Astrocyte (in vitro differentiated cells and primary cell): ENCODE data around the gene LAMB4. TPM values are rescaled to one million over a fixed set of nuclear protein-coding genes. Genes with fewer than 3 reads are reported as not detected.
A peak's percentile ranks its signal among the peaks of the same experiment; 100 is the strongest.

Experiments
- DNase-seq: peaks from one replicate; pipeline ENCODE4 v3.0.0-alpha.2; 2010; ENCODE audit warnings: low read depth
- FAIRE-seq: peaks from 2 replicates; lab custom pipeline; 2011; peaks lifted over from hg19 to GRCh38; lab: Jason Lieb, UNC
- H2AFZ ChIP-seq: 2 replicates; pipeline ENCODE4 v1.6.0; 2012; ENCODE audit warnings: low read depth, low read length, inconsistent platforms
- H3K27ac ChIP-seq: 2 replicates; pipeline ENCODE4 v1.5.1; 2011; ENCODE audit warnings: low read depth, low read length, inconsistent platforms
- H3K27me3 ChIP-seq: 2 replicates; pipeline ENCODE4 v1.6.0; 2011; ENCODE audit warnings: low read length, inconsistent platforms; ENCODE audit not compliant: insufficient read depth
- H3K36me3 ChIP-seq: 2 replicates; pipeline ENCODE4 v1.5.1; 2011; ENCODE audit warnings: low read length, inconsistent platforms; ENCODE audit not compliant: insufficient read depth
- H3K4me1 ChIP-seq: 2 replicates; pipeline ENCODE4 v1.5.1; 2011; ENCODE audit warnings: low read length, inconsistent platforms; ENCODE audit not compliant: insufficient read depth
- H3K4me2 ChIP-seq: 2 replicates; pipeline ENCODE4 v1.6.0; 2012; ENCODE audit warnings: low read length, inconsistent platforms
- H3K4me3 ChIP-seq: 2 replicates; pipeline ENCODE4 v1.5.1; 2011; ENCODE audit warnings: low read depth, mild to moderate bottlenecking, low read length, inconsistent platforms; ENCODE audit not compliant: insufficient read depth
- H3K79me2 ChIP-seq: 2 replicates; pipeline ENCODE4 v1.6.0; 2012; ENCODE audit warnings: mild to moderate bottlenecking, low read length, inconsistent platforms; ENCODE audit not compliant: insufficient read depth
- H3K9ac ChIP-seq: 2 replicates; pipeline ENCODE4 v1.6.0; 2012; ENCODE audit warnings: mild to moderate bottlenecking, low read length, inconsistent platforms
- H3K9me3 ChIP-seq: 2 replicates; pipeline ENCODE4 v1.5.1; 2012; ENCODE audit warnings: low read depth, mild to moderate bottlenecking, low read length, inconsistent platforms; ENCODE audit not compliant: insufficient read depth
- H4K20me1 ChIP-seq: 2 replicates; pipeline ENCODE4 v1.6.0; 2012; ENCODE audit warnings: low read length, inconsistent platforms; ENCODE audit not compliant: insufficient read depth
- H3K27ac Mint-ChIP-seq: one replicate; pipeline ENCODE4 v1.8.0; 2021; ENCODE audit warnings: mild to moderate bottlenecking, mixed read lengths; ENCODE audit not compliant: unreplicated experiment
- H3K27me3 Mint-ChIP-seq: one replicate; pipeline ENCODE4 v1.8.0; 2021; ENCODE audit warnings: low read depth, mixed read lengths; ENCODE audit not compliant: unreplicated experiment
- H3K36me3 Mint-ChIP-seq: one replicate; pipeline ENCODE4 v1.8.0; 2021; ENCODE audit warnings: low read depth, mixed read lengths; ENCODE audit not compliant: unreplicated experiment
- H3K4me1 Mint-ChIP-seq: one replicate; pipeline ENCODE4 v1.8.0; 2021; ENCODE audit warnings: low read depth, mixed read lengths; ENCODE audit not compliant: unreplicated experiment
- H3K4me3 Mint-ChIP-seq: one replicate; pipeline ENCODE4 v1.8.0; 2021; ENCODE audit warnings: mild to moderate bottlenecking, moderate library complexity, mixed read lengths; ENCODE audit not compliant: unreplicated experiment
- H3K9me3 Mint-ChIP-seq: one replicate; pipeline ENCODE4 v1.8.0; 2021; ENCODE audit warnings: mild to moderate bottlenecking, mixed read lengths; ENCODE audit not compliant: unreplicated experiment
- EZH2 ChIP-seq: IDR thresholded peaks from 2 replicates; pipeline ENCODE4 v1.6.1; 2012; ENCODE audit warnings: mild to moderate bottlenecking, low read length, inconsistent platforms; ENCODE audit not compliant: insufficient read depth
- total RNA-seq: library from RNA; stranded (reverse); gene quantifications from 2 replicates; pipeline ENCODE4 v1.2.1, GENCODE V29; 2021
- TF ChIP-seq, protein P1 (sequence below): IDR thresholded peaks from 2 replicates; pipeline ENCODE4 v1.5.1; 2011; ENCODE audit warnings: low read depth, mild to moderate bottlenecking, inconsistent platforms, low read length, moderate library complexity; ENCODE audit not compliant: insufficient read depth

Gene LAMB4
- total RNA-seq, 1 donor from 2014 or later: 0.16 TPM

- Mint-ChIP-seq H3K27ac (no peak overlapping the region), H3K9me3 (no peaks in the 10 kb centered on the region), H3K4me1 (peaks cover 33% of the 10 kb centered on the region)
Observed at GRCh38 chr7:108027239-108027638, 102.9 kb downstream of the LAMB4 start.

GRCh38 chr7:108026647-108027046 lies 103.5 kb downstream of the LAMB4 start:
- Mint-ChIP-seq H3K9me3 (no peaks in the 10 kb centered on the region), H3K27me3 (no peaks in the 10 kb centered on the region), H3K4me3 (no peak overlapping the region), H3K27ac (no peak overlapping the region), H3K4me1 (peaks cover 33% of the 10 kb centered on the region), H3K36me3 (no peaks in the 10 kb centered on the region)
- Histone ChIP-seq H4K20me1 (no peaks in the 10 kb centered on the region), H3K79me2 (no peaks in the 10 kb centered on the region), H3K27ac (no peak overlapping the region), H3K4me3 (no peak overlapping the region), H3K27me3 (no peaks in the 10 kb centered on the region), H3K4me2 (no peak overlapping the region), H3K4me1 (peaks cover 21% of the 10 kb centered on the region), H2AFZ (peak overlapping the region; percentile 1), H3K9me3 (no peaks in the 10 kb centered on the region), H3K36me3 (no peaks in the 10 kb centered on the region), H3K9ac (no peak overlapping the region)
- peak; percentile 34 for DNase-seq
- TF ChIP-seq, protein P1, sequence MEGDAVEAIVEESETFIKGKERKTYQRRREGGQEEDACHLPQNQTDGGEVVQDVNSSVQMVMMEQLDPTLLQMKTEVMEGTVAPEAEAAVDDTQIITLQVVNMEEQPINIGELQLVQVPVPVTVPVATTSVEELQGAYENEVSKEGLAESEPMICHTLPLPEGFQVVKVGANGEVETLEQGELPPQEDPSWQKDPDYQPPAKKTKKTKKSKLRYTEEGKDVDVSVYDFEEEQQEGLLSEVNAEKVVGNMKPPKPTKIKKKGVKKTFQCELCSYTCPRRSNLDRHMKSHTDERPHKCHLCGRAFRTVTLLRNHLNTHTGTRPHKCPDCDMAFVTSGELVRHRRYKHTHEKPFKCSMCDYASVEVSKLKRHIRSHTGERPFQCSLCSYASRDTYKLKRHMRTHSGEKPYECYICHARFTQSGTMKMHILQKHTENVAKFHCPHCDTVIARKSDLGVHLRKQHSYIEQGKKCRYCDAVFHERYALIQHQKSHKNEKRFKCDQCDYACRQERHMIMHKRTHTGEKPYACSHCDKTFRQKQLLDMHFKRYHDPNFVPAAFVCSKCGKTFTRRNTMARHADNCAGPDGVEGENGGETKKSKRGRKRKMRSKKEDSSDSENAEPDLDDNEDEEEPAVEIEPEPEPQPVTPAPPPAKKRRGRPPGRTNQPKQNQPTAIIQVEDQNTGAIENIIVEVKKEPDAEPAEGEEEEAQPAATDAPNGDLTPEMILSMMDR: no peak
- no peak for FAIRE-seq

More at GRCh38 chr7:108027239-108027638, 102.9 kb downstream of the LAMB4 start:
- DNase-seq: no peak
- Mint-ChIP-seq H3K36me3 (no peaks in the 10 kb centered on the region), H3K4me3 (no peak overlapping the region), H3K27me3 (no peaks in the 10 kb centered on the region)
- H3K9me3 ChIP-seq: no peaks in the 10 kb centered on the region
- peaks cover 21% of the 10 kb centered on the region for H3K4me1 ChIP-seq
- H3K36me3 ChIP-seq: no peaks in the 10 kb centered on the region
- no peak overlapping the region for H3K4me2 ChIP-seq
- TF ChIP-seq, protein P1: no peak
- no peak for TF ChIP-seq EZH2
- no peak overlapping the region for H3K9ac ChIP-seq
- no peak overlapping the region for H3K27ac ChIP-seq
- no peak overlapping the region for H3K4me3 ChIP-seq
- no peaks in the 10 kb centered on the region for H3K79me2 ChIP-seq
- H3K27me3 ChIP-seq: no peaks in the 10 kb centered on the region
- H2AFZ ChIP-seq: no peak overlapping the region
- H4K20me1 ChIP-seq: no peaks in the 10 kb centered on the region
- FAIRE-seq: no peak

DNA sequence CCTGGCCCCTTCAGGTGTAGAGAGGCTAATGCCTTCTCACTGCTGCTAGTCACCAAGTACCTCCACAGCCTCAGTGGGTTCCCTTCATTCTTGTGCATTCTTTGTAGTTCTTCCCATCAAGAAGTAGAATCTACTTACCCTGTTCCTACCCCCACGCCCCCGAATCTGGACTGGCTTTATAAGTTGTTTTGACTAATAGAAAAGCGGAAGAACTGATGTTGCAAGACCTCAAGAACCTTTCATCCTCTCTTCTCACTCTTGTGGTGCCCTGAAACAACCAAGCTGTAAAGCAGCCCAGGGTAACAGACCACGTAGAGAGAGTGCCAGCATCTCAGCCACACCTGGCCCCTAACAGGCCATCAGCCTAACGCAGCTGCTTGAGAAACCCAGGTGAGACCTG lies 104.0 kb downstream of the LAMB4 start:
- no peak for FAIRE-seq
- Mint-ChIP-seq H3K9me3 (no peaks in the 10 kb centered on the region), H3K27ac (no peak overlapping the region)

More for the DNA sequence above, 104.0 kb downstream of the LAMB4 start:
- H3K36me3 ChIP-seq: no peaks in the 10 kb centered on the region
- no peak overlapping the region for H3K9ac ChIP-seq
- DNase-seq: no peak
- H3K27me3 ChIP-seq: no peaks in the 10 kb centered on the region
- no peaks in the 10 kb centered on the region for H3K9me3 ChIP-seq
- H2AFZ ChIP-seq: no peak overlapping the region
- no peaks in the 10 kb centered on the region for H4K20me1 ChIP-seq
- no peaks in the 10 kb centered on the region for H3K27me3 Mint-ChIP-seq
- no peaks in the 10 kb centered on the region for H3K36me3 Mint-ChIP-seq
- no peak overlapping the region for H3K4me2 ChIP-seq
- no peaks in the 10 kb centered on the region for H3K79me2 ChIP-seq
- H3K4me1 ChIP-seq: peaks cover 21% of the 10 kb centered on the region
- no peak for TF ChIP-seq EZH2
- TF ChIP-seq, protein P1: no peak
- no peak overlapping the region for H3K27ac ChIP-seq
- no peak overlapping the region for H3K4me3 ChIP-seq
- H3K4me3 Mint-ChIP-seq: no peak overlapping the region
- H3K4me1 Mint-ChIP-seq: peaks cover 31% of the 10 kb centered on the region
